NOMO-1 treated with dmso at 0.1 percent for 144 hours (cell line): ENCODE results near the gene TPI1.

Experiments
- DNase-seq: peaks from one replicate; lab custom pipeline; 2025; ENCODE audit not compliant: unreplicated experiment; lab: John Stamatoyannopoulos, UW

The TPI1 gene

DNA sequence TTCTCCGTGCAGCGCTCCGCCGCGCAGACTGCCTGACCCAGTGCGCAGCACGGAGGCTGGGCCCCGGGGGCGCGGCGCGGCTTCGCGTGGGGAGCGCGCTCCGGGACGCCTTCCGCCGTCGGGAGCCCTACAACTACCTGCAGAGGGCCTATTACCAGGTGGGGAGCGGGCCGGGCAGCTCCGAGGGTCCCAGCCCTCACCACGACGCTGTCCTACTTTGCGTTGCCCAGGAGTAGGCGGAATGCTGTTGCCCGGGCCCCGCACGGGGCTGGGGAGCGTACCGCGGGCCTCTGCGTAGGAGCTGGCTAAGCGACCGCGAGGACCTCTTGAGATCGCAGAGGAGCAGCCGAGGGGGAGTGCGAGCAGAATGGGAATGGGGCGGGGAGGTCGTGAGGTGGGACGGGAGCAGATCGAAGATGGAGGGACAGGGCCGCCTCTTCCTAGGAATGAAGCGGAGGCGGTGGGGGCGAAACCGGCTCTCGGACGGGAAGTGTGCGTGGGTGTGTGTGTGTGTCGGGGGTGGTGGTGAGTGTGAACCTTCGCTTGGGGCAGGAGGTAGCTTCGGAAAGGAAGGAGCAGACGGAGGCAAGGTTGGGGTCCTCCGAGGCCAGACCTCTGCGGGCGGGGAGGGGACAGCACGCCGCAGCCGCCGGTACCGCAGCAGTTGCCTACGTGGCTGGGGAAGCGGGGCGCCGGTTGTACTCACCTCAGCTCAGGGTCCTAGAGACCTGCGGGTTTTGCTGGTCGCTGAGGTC lies 38.4 kb upstream of the TPI1 start:
- DNase-seq, result no peak

DNA sequence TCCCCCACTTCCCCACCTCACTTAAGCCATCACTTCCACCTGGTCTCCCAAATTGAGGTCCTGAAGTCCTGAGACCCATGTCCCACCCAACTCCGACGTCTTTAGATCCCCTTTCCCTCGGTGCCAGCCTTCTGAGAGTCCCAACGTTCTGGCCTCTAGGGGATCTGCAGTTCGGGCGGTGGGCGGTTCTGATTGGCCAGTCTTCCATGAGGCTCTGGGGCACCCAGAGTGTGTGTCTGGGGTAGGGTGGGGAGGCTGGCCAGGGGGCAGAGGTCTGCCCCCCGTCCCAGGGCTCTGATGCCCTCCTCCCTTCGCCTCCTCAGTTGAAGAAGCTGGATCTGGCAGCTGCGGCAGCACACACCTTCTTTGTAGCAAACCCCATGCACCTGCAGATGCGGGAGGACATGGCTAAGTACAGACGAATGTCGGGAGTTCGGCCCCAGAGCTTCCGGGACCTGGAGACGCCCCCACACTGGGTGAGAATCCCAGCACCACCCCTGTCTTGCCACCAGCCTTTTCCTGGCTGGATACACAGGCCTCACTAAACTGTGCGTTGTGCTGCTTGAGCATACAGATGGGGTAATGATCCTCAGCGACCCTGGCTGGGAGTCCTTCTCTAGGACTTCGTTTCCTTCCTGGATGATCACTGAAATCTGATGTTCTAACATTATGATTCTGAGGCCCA lies 37.7 kb upstream of the TPI1 start:
- DNase-seq, result no peak

DNA sequence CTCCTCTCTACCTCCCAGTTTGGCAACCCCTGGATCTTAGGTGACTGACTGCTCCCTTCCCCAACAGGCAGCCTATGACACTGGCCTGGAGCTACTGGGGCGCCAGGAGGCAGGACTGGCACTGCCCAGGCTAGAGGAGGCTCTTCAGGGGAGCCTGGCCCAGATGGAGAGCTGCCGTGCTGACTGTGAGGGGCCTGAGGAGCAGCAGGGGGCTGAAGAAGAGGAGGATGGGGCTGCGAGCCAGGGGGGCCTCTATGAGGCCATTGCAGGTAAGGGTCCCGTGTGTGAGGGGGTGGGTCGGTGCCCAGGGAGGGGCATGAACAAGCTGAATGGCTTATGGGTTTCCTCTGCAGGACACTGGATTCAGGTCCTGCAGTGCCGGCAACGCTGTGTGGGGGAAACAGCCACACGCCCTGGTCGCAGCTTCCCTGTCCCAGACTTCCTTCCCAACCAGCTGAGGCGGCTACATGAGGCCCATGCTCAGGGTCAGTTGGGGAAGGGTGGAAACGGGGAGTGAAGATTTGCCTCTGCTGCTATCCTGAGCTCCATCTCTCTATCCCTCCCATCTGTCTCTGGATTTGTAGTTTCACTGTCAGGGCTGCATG lies 36.9 kb upstream of the TPI1 start:
- DNase-seq, result no peak

DNA sequence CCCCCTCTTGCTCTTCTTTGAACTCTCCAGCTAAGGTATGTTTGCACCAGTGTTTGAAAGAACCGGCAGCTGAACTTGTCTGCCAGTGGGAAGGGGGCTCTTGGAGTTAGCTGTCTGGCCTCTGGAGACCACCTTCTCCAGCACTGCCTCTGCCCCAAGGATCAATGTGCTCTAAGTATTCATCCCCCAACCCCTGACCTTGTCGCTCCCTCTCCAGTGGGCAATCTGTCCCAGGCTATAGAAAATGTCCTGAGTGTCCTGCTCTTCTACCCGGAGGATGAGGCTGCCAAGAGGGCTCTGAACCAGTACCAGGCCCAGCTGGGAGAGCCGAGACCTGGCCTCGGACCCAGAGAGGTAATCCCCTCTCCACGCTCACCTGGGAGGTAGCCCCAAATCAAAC lies 36.3 kb upstream of the TPI1 start:
- no peak for DNase-seq

DNA sequence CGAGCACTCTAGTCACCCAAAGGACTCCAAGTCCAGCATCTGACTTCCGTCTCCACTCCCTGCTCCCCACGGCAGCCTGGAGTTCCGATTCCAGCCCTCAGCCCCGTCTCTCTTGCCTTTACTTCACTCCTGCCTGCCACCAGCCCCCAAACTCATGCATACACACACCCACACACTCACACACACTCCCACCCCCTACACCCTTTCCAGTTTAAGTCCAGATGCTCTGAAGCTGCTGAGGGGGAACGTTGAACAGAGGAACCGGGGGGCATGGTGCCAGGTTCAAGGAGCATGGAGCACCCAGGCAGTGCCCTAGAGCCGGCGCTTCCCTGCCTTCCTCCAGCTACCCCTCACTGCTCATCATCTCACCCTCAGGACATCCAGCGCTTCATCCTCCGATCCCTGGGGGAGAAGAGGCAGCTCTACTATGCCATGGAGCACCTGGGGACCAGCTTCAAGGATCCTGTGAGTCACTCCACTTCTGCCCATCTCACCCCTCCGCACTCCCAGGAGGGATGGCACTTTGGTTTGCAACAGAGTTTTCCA lies 35.8 kb upstream of the TPI1 start:
- DNase-seq, result no peak

DNA sequence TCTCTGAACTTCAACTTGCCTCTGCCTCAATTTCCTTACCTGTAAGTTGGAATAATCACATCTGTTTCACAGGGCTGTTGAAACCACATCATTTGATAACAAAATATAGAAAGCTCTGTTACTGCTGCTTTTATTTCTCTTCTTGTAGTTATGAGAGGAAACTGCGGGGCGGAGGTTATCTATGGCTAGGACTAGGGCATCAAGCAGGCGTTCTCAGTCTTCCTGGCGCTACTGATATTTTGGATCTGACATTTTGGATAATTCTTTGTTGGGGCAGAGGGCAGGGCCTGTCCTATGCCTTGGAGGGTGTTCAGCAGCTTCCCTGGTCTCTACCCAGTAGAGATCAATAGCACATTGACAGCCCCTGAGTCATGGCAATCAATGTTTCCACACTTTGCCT lies 35.2 kb upstream of the TPI1 start:
- DNase-seq, result no peak

DNA sequence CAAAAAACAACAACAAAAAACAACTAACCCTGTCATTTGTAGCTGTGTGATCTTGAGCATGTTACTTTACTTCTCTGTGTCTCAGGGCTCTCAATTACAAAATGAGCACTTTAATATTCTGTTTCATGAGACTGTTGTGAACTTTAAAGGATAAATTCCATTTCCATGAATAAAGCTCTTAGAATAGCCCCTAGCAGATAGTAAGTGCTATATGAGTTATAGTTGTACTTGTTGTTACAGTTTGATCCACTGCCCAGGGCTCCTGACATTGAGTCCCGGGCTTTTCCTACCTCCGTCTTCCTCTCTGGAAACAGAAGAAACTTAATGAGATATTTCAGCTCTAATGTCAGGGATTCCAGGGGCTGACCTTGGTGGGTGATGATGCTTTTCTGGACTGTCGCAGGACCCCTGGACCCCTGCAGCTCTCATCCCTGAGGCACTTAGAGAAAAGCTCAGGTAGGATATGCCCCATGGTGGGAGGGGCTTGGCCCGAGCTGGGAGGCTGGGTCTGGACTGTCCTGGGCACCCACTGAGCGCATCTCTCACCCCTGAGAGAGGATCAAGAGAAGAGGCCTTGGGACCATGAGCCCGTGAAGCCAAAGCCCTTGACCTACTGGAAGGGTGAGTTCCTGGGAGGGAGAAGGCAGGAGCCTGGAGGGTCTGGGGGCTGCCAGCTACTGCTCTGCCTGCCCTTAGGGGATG lies 34.0 kb upstream of the TPI1 start:
- DNase-seq, result no peak

DNA sequence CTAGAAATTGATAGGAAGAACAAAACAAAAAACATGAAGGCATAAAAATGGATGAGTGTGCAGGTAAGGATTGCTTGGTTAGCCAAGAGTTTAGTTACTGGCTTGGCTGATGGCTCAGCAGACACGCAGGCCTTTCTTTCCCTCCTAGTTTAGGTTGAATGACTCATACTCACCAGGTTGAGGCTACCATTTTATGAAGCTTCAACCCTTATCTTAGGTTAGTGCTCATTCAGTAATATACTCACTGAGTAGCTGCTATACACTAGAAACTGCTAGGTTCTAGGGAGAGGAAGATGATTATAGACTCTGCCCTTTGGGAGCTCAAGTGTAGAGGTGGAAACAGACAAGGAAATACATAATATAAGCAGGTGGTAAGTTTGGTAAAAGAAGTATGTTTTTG lies 33.1 kb upstream of the TPI1 start:
- DNase-seq, result no peak

DNA sequence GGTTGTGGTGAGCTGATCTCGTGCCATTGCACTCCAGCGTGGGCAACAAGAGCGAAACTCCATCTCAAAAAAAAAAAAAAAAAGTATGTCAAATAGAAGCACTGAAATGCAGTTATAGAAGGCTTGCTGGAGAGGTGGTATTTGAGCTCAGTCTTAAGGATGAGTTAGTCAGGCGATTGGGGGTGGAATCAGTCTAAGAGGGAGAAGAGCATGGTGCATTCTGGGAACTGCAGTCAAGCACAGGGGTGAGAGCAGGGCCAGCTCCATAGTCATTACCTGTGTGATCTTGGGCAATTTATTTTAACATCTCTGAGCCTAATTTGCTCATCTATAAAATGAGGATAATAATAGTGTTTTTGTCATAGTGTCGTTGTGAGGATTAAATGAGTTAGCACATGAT lies 32.5 kb upstream of the TPI1 start:
- no peak for DNase-seq

DNA sequence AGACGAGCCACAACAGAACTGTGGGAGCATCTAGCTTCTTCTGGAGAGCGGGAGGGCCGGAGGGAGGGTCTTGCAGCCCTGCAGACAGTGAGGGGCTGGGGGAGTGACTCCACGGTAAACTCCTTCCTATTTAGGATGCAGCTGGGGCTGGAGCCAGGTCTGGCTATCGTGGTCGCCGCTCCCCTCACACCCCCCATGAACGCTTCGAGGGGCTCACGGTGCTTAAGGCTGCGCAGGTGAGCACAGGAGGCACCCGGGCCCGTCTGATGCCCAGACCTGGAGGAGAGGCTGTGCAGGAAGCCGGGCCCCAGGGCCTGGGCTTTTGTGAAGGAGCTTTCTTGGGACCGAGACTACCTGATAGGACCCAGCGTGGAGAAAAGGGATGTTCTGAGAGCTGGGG lies 30.5 kb upstream of the TPI1 start:
- no peak for DNase-seq

DNA sequence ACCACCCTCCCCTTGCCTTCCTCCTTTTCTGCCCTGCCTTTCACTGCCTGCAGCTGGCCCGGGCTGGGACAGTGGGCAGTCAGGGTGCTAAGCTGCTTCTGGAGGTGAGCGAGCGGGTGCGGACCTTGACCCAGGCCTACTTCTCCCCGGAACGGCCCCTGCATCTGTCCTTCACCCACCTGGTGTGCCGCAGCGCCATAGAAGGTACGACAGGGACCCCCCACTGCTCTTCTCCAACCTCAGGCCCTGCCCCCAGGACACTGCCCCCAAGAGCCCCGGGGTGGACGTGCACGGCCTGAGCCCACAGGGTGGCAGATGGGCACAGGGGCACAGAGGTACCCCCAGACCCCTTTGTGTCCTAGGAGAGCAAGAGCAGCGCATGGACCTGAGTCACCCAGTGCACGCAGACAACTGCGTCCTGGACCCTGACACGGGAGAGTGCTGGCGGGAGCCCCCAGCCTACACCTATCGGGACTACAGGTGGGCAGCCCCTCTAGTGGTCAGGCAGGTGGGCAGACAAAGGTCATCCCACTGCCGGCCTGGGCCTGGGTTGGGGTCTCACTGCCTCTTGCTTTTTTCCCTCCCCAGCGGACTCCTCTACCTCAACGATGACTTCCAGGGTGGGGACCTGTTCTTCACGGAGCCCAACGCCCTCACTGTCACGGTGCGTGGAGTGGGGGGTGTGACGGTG lies 29.8 kb upstream of the TPI1 start:
- no peak for DNase-seq

DNA sequence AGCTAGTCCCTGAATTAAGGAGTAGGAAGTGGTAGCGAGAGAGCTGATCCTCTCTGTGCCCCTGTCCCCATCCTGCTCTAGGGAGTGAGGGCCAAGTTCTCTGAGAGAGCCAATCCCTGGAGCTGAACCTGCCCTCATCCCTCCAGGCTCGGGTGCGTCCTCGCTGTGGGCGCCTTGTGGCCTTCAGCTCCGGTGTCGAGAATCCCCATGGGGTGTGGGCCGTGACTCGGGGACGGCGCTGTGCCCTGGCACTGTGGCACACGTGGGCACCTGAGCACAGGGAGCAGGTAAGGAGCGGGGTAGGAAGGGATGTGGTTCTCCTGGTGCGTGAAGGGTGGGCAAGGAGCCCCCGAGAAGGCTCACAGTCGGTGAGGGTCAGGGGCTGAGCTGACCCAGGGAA lies 28.5 kb upstream of the TPI1 start:
- DNase-seq, result no peak

DNA sequence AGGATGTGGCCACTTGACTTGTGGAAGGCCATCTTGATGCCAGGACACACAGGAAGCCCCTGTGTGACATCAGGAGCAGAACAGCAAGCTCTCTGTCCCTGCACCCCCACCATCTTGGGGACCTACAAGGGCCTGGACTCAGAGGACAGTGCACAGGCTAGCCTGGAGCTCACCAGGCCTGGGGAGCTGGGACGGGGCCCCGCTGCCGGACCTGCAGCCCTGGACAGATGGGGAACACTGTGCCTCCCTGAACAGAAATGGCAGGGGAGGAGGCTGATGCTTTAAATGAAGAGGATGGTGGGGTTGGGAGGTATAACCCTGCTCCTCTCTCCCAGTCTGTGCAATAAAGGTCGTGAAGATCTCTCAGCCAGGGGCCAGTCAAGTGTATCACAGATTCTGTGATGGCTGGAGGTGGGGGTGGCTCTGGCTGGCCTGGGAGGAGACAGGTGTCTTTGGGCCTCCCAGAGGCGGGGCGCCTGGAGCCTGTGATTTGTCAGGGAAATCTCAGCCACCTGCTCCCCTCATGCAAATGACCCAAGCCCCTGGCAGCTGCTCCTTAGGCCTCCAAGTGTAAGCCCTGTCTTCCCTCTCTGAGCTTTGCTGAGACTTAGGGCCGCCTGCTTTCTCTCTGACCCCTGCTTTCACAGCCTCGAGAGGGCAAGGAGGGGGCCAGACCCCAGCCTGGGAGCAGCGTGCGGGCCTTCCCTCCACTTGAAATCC lies 27.7 kb upstream of the TPI1 start:
- no peak for DNase-seq

DNA sequence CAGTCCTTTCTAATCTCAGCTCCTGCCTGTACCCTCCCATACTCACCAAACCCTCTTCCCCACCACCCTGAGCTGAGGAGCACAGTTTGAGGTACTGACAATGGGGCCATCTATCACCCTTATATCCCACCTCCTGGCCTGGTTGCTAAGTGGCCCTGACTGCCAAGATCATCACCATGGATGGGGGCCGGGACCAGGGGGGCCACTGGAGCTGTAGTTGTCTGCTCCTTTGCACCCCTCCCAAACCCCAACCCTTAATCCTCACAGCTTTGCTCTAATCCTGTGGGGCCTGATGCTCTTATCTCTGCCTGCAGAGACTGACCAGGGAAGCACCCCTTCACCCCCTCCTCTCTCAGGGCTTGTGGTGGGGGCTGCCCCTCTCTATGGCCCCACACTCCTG lies 27.0 kb upstream of the TPI1 start:
- no peak for DNase-seq

DNA sequence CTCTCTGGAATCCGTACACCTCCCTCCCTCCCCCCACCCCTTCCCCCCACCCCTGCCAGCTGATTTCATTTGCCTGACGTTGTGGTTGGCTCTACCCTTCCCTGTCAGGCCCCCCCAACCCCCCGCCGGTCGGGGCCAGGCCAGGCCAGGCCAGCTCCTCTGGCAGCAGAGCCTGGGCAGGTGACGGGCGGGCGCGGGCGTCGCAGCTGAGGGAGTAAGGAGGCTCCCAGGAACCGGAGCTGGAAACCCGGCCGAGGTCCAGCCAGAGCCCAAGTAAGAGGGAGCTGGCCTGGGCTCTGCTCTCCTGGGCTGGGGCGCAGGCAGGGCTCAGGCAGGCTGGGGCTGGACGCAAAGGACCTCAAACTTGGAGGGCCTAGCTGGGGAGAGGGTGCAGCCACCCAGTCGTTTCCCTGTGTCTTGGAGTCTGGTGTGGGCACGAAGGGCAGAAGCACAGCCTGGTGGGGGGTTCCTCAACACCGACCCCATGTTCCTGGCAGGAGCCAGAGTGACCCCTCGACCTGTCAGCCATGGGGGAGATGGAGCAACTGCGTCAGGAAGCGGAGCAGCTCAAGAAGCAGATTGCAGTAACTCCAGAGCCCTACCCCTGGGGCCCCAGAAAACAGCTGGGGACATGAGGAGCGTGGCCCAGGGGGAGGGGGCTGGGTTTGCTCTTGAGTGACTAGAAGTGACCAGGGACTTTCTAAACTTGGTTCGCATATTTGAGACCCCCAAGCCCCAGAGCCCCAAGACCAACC lies 26.4 kb upstream of the TPI1 start, which contains the start of gene GNB3:
Gene GNB3, plus strand, starts transcription at position 165 of the 755 bp plus-strand sequence. Its CDS starts 363 bp downstream, at position 528.
- DNase-seq, result no peak

DNA sequence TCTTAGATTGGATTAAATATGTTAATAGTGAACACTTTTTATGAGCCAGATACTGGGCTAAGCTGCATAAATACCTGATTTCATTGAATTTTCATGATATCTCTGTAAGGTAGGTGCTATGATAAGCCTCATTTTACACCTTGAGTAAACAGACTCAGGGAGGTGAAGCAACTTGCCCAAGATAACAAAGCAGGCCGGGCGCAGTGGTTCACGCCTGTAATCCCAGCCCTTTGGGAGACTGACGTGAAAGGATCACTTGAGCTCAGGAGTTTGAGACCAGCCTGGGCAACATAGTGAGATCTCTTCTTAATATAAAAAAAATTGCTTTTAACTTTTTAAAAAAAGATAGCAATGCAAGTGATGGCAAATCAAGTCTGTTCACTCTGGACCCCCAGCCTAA lies 25.3 kb upstream of the TPI1 start:
- DNase-seq, result no peak

DNA sequence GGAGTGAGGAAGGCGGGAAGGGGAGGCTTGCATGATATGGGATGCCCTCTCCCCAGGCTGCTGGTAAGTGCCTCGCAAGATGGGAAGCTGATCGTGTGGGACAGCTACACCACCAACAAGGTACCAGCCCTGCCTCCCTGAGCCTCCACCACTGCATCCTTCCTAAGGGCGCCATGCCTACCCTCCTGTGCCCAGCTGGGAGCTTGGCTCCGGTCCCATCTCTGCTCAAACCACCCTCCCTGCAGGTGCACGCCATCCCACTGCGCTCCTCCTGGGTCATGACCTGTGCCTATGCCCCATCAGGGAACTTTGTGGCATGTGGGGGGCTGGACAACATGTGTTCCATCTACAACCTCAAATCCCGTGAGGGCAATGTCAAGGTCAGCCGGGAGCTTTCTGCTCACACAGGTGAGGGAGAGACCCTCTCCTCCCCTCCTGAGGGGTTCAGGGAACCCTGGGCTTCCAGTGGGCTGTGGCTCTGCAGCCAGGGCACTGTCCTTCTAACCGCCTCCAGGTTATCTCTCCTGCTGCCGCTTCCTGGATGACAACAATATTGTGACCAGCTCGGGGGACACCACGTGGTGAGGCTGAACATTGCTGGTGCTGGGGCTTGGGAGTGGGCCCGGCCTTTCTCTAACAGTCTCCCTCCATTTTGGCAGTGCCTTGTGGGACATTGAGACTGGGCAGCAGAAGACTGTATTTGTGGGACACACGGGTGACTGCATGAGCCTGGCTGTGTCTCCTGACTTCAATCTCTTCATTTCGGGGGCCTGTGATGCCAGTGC lies 24.0 kb upstream of the TPI1 start:
- DNase-seq, result no peak

DNA sequence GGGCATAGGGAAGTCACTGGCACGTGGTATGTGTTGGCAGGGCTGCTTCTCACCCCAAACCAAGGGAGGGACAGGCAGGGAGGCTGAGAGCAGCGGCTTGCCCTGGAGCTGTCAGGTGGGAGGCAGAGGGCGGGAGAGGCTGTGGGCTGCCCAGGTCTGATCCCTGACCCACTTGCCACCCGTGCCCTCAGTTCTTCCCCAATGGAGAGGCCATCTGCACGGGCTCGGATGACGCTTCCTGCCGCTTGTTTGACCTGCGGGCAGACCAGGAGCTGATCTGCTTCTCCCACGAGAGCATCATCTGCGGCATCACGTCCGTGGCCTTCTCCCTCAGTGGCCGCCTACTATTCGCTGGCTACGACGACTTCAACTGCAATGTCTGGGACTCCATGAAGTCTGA lies 21.9 kb upstream of the TPI1 start:
- DNase-seq, result no peak
